ENCODE measurements around the gene CCDC195. TPM values are rescaled to one million over a fixed set of nuclear protein-coding genes. Genes with fewer than 3 reads are reported as not detected.

The CCDC195 gene
- total and polyA plus RNA-seq, 8 donors: not detected

- H3K9me3 ChIP-seq: no peaks in the 10 kb centered on the region
- FAIRE-seq: no peak
- ATAC-seq: no peak
- peaks cover 0 to 2% (median 0%) of the 10 kb centered on the region in 4 donors for H3K27me3 ChIP-seq
- TF ChIP-seq CTCF (IDR thresholded peaks at IDR 0.05): no peak
- H3K4me1 ChIP-seq: no peaks in the 10 kb centered on the region
- no peak for DNase-seq
- no peak overlapping the region for H3K4me3 ChIP-seq
- WGBS, 2 donors: 57 to 68% methylated on average over 4 of the region's 4 CpGs
- intact Hi-C loops (cut with DNase I): no loop called here
- no peaks in the 10 kb centered on the region for H3K36me3 ChIP-seq
- no peak overlapping the region for H3K27ac ChIP-seq
These were observed 29.0 kb downstream of the CCDC195 start for GRCh38 chr2:224687156-224687555.

- intact Hi-C loops (cut with DNase I): no loop called here
- Histone ChIP-seq H3K4me3 (no peak overlapping the region), H3K4me1 (no peaks in the 10 kb centered on the region), H3K9me3 (no peaks in the 10 kb centered on the region), H3K36me3 (no peaks in the 10 kb centered on the region), H3K27me3 (peaks cover 0 to 2% (median 0%) of the 10 kb centered on the region in 4 donors), H3K27ac (no peak overlapping the region)
- DNase-seq (no peak), ATAC-seq (no peak), FAIRE-seq (no peak)
- no peak for TF ChIP-seq CTCF (IDR thresholded peaks at IDR 0.05)
These were observed 31.0 kb downstream of the CCDC195 start for GRCh38 chr2:224685121-224685520.

GRCh38 chr2:224682134-224682533 lies 34.0 kb downstream of the CCDC195 start:
- 11 to 16% methylated on average over 1 of the region's 1 CpG for WGBS, 2 donors
- Histone ChIP-seq H3K36me3 (no peaks in the 10 kb centered on the region), H3K27ac (no peak overlapping the region), H3K4me3 (no peak overlapping the region), H3K9me3 (no peaks in the 10 kb centered on the region), H3K27me3 (no peaks in the 10 kb centered on the region), H3K4me1 (no peaks in the 10 kb centered on the region)
- no peak for TF ChIP-seq CTCF (IDR thresholded peaks at IDR 0.05)
- ATAC-seq (no peak), DNase-seq (no peak), FAIRE-seq (no peak)
- intact Hi-C loops (cut with DNase I): no loop called here

- DNase-seq (no peak), FAIRE-seq (no peak), ATAC-seq (no peak)
- no peak overlapping the region for H3K4me3 ChIP-seq
- no peaks in the 10 kb centered on the region for H3K36me3 ChIP-seq
- intact Hi-C loops (cut with DNase I): no loop called here
- H3K9me3 ChIP-seq: no peaks in the 10 kb centered on the region
- no peaks in the 10 kb centered on the region for H3K4me1 ChIP-seq
- H3K27me3 ChIP-seq: no peaks in the 10 kb centered on the region
- WGBS, 2 donors: 33 to 50% methylated on average over 1 of the region's 1 CpG
- H3K27ac ChIP-seq: no peak overlapping the region
- no peak for TF ChIP-seq CTCF (IDR thresholded peaks at IDR 0.05)
These were observed 44.4 kb downstream of the CCDC195 start for GRCh38 chr2:224671731-224672130.

- FAIRE-seq (no peak), DNase-seq (no peak), ATAC-seq (no peak)
- no peaks in the 10 kb centered on the region for H3K4me1 ChIP-seq
- no peak overlapping the region for H3K27ac ChIP-seq
- TF ChIP-seq CTCF (IDR thresholded peaks at IDR 0.05): no peak
- no peak overlapping the region for H3K4me3 ChIP-seq
- H3K9me3 ChIP-seq: no peaks in the 10 kb centered on the region
- 90 to 92% methylated on average over 1 of the region's 1 CpG for WGBS, 2 donors
- H3K27me3 ChIP-seq: no peaks in the 10 kb centered on the region
- intact Hi-C loops (cut with DNase I): no loop called here
- no peaks in the 10 kb centered on the region for H3K36me3 ChIP-seq
These were observed 46.0 kb downstream of the CCDC195 start for GRCh38 chr2:224670203-224670602.
